Neural progenitor cell (in vitro differentiated cells): ENCODE measurements around the gene PTP4A2.

ENCODE experiments used
- EZH2phosphoT487 ChIP-seq: fragments of 200-600 bp; sonication (generic); IDR thresholded peaks from 2 replicates; pipeline ENCODE4 v1.6.1; 2017; ENCODE audit warnings: antibody characterized with exemption
- TF ChIP-seq, protein P1 (sequence below): fragments of 200-600 bp; sonication (generic); IDR thresholded peaks from 2 replicates; pipeline ENCODE4 v1.5.1; 2017; ENCODE audit warnings: antibody characterized with exemption, mild to moderate bottlenecking

DNA sequence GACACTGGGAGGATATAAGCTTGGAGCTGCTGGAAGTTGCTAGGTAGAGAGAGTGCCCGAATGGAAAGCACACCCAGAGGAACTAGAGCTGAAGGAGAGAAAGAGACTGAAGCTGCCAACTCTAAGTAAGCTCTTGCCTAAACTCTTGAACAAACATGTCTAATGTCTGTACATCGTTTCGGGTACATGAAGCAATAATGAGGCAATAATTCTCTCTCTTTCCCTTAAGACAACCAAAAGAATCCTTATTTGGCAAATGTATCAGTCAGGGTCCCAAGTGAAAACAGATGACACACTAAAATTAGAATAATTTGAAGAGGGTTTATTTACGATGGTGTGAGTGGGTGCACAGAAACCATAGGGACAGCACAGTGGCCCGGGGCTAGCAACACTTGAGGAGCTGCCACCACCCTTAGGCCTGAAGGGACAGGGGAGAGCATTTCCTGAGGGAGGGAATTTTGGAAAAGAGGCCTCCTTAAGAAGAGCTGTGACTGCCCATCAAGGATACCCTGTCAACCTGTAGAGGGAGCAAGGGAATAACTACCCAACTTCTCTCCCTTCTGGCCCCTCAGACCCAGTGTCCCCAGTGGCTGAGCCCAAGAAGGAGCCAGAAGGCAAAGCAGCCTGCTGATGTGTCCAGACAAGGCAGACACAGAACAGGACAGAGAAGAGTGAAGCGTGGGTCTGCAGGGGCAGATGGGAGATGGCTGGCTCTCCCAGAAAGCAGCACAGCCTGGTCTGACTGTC, 39.4 kb upstream of the PTP4A2 start:
- TF ChIP-seq, protein P1, sequence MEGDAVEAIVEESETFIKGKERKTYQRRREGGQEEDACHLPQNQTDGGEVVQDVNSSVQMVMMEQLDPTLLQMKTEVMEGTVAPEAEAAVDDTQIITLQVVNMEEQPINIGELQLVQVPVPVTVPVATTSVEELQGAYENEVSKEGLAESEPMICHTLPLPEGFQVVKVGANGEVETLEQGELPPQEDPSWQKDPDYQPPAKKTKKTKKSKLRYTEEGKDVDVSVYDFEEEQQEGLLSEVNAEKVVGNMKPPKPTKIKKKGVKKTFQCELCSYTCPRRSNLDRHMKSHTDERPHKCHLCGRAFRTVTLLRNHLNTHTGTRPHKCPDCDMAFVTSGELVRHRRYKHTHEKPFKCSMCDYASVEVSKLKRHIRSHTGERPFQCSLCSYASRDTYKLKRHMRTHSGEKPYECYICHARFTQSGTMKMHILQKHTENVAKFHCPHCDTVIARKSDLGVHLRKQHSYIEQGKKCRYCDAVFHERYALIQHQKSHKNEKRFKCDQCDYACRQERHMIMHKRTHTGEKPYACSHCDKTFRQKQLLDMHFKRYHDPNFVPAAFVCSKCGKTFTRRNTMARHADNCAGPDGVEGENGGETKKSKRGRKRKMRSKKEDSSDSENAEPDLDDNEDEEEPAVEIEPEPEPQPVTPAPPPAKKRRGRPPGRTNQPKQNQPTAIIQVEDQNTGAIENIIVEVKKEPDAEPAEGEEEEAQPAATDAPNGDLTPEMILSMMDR: peak; percentile 63
- TF ChIP-seq EZH2phosphoT487: no peak
